ENCODE data around the gene FRMD3.

The FRMD3 gene

DNA sequence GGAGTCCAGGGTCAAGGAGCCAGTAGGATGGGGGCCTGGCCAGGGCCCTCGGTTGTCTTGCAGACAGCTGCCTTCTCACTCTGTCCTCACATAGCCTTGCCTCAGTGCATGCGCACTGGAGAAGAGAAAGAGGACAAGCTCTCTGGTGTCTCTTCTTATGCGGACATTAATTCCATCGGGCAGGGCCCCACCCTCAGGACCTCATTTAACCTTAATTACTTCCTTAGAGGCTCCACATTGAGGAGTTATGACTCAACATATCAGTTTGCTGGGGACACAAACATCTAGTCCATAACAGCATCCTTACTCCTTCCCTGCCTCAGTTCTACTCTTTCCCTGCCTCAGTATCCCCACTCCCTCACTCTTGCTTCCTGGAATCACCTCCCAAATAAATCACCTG is 78.4 kb downstream of the FRMD3 start:
- TF ChIP-seq FOXM1 (IDR thresholded peaks at IDR 0.05; ENCODE audit: borderline replicate concordance, low read depth), result no peak
- TF ChIP-seq ZBTB7A (IDR thresholded peaks at IDR 0.05; ENCODE audit: low read depth), result no peak
- TF ChIP-seq TEAD4 (IDR thresholded peaks at IDR 0.05), result no peak
- TF ChIP-seq, protein P1, sequence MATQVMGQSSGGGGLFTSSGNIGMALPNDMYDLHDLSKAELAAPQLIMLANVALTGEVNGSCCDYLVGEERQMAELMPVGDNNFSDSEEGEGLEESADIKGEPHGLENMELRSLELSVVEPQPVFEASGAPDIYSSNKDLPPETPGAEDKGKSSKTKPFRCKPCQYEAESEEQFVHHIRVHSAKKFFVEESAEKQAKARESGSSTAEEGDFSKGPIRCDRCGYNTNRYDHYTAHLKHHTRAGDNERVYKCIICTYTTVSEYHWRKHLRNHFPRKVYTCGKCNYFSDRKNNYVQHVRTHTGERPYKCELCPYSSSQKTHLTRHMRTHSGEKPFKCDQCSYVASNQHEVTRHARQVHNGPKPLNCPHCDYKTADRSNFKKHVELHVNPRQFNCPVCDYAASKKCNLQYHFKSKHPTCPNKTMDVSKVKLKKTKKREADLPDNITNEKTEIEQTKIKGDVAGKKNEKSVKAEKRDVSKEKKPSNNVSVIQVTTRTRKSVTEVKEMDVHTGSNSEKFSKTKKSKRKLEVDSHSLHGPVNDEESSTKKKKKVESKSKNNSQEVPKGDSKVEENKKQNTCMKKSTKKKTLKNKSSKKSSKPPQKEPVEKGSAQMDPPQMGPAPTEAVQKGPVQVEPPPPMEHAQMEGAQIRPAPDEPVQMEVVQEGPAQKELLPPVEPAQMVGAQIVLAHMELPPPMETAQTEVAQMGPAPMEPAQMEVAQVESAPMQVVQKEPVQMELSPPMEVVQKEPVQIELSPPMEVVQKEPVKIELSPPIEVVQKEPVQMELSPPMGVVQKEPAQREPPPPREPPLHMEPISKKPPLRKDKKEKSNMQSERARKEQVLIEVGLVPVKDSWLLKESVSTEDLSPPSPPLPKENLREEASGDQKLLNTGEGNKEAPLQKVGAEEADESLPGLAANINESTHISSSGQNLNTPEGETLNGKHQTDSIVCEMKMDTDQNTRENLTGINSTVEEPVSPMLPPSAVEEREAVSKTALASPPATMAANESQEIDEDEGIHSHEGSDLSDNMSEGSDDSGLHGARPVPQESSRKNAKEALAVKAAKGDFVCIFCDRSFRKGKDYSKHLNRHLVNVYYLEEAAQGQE (IDR thresholded peaks at IDR 0.05; ENCODE audit: low read depth), result no peak

DNA sequence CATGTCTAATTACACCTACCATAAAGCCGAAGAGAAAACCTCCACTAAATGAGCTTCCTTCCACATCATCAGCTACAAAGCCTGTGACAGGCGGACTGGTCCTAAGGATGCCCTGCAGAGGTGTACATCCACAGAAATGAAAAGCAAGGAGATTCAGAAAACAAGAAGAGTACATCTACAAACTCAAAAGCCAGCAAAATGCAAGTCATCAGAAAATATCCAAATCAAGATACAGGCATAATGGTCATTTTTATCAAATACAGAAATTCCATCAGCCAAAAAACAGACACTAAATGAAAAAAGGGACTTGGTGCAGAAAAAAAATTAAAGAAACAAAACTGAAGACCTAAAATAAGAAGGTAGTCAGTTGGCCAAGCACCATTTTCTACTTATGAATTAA is 79.7 kb downstream of the FRMD3 start:
- no peak for TF ChIP-seq NFIC (IDR thresholded peaks at IDR 0.05)
- TF ChIP-seq CREB1 (IDR thresholded peaks at IDR 0.05; ENCODE audit: low read depth), result no peak
- no peak for TF ChIP-seq EGR1 (IDR thresholded peaks at IDR 0.05)
- TF ChIP-seq RAD21 (IDR thresholded peaks at IDR 0.05; ENCODE audit: low read depth), result no peak
- TF ChIP-seq ZBTB7A (IDR thresholded peaks at IDR 0.05; ENCODE audit: low read depth), result no peak
- no peak for TF ChIP-seq TEAD4 (IDR thresholded peaks at IDR 0.05)
- no peak for TF ChIP-seq CEBPB (IDR thresholded peaks at IDR 0.05)
- no peak for TF ChIP-seq TAF1 (IDR thresholded peaks at IDR 0.05; ENCODE audit: low read depth)
- TF ChIP-seq YY1 (IDR thresholded peaks at IDR 0.05; ENCODE audit: low read depth), result no peak
- no peak for TF ChIP-seq EP300 (IDR thresholded peaks at IDR 0.05; ENCODE audit: borderline replicate concordance)
- no peak for TF ChIP-seq FOXM1 (IDR thresholded peaks at IDR 0.05; ENCODE audit: borderline replicate concordance, low read depth)
- TF ChIP-seq, protein P2, sequence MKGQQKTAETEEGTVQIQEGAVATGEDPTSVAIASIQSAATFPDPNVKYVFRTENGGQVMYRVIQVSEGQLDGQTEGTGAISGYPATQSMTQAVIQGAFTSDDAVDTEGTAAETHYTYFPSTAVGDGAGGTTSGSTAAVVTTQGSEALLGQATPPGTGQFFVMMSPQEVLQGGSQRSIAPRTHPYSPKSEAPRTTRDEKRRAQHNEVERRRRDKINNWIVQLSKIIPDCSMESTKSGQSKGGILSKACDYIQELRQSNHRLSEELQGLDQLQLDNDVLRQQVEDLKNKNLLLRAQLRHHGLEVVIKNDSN (IDR thresholded peaks at IDR 0.05), result no peak
- TF ChIP-seq, protein P3, sequence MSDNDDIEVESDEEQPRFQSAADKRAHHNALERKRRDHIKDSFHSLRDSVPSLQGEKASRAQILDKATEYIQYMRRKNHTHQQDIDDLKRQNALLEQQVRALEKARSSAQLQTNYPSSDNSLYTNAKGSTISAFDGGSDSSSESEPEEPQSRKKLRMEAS (IDR thresholded peaks at IDR 0.05), result no peak
- TF ChIP-seq TCF12 (IDR thresholded peaks at IDR 0.05; ENCODE audit: low read depth), result no peak

DNA sequence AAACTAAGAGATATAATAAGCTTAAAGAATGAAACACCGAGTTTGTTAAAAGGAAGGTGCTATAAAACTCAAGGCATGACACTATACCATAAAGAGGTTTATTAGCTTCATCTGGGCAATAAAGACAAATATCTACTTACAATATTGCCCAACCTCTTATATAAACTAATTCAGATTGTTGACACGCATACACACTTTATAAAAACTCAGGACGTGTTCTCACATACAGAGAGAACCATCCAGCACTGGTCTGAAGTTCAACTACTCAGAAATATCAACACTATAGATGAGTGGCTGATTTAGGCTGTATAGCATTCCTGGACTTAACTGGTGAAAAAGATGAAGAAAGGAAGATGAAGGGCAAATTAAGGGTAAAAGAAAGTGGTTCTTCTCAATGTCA is 81.2 kb downstream of the FRMD3 start:
- no peak for TF ChIP-seq YY1 (IDR thresholded peaks at IDR 0.05; ENCODE audit: low read depth)
- TF ChIP-seq TCF12 (IDR thresholded peaks at IDR 0.05; ENCODE audit: low read depth), result no peak
- TF ChIP-seq, protein P1 (IDR thresholded peaks at IDR 0.05; ENCODE audit: low read depth), result no peak
- TF ChIP-seq FOXM1 (IDR thresholded peaks at IDR 0.05; ENCODE audit: borderline replicate concordance, low read depth), result no peak
- TF ChIP-seq EGR1 (IDR thresholded peaks at IDR 0.05), result no peak
- no peak for TF ChIP-seq CEBPB (IDR thresholded peaks at IDR 0.05)
- no peak for TF ChIP-seq RAD21 (IDR thresholded peaks at IDR 0.05; ENCODE audit: low read depth)
- TF ChIP-seq, protein P2 (IDR thresholded peaks at IDR 0.05), result no peak
- TF ChIP-seq TEAD4 (IDR thresholded peaks at IDR 0.05), result no peak
- TF ChIP-seq EP300 (IDR thresholded peaks at IDR 0.05; ENCODE audit: borderline replicate concordance), result no peak
- TF ChIP-seq, protein P3 (IDR thresholded peaks at IDR 0.05), result no peak

DNA sequence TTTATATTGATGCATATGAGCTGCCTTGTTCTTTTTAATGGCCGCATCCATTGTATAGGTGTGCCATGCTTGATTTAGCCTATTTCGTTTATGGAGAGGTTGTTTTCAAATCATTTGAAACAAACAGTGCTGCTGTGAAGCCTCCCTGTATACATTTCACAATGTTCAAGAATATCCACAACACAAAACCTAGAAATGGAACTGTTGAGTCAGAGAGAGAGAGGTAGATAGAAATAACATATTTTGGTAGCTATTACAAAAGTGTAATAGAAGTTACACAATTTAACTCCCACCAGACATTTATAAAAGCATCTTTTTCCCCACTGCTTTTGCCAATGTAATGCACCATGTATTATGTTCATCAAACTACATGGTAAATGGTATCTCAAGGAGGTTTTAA is 82.0 kb downstream of the FRMD3 start:
- TF ChIP-seq FOXM1 (IDR thresholded peaks at IDR 0.05; ENCODE audit: borderline replicate concordance, low read depth) (no peak), TAF1 (IDR thresholded peaks at IDR 0.05; ENCODE audit: low read depth) (no peak), ZBTB7A (IDR thresholded peaks at IDR 0.05; ENCODE audit: low read depth) (no peak), CEBPB (IDR thresholded peaks at IDR 0.05) (no peak), TEAD4 (IDR thresholded peaks at IDR 0.05) (no peak), YY1 (IDR thresholded peaks at IDR 0.05; ENCODE audit: low read depth) (no peak), EGR1 (IDR thresholded peaks at IDR 0.05) (no peak)
- TF ChIP-seq, protein P2 (IDR thresholded peaks at IDR 0.05), result no peak
- TF ChIP-seq, protein P3 (IDR thresholded peaks at IDR 0.05), result no peak

DNA sequence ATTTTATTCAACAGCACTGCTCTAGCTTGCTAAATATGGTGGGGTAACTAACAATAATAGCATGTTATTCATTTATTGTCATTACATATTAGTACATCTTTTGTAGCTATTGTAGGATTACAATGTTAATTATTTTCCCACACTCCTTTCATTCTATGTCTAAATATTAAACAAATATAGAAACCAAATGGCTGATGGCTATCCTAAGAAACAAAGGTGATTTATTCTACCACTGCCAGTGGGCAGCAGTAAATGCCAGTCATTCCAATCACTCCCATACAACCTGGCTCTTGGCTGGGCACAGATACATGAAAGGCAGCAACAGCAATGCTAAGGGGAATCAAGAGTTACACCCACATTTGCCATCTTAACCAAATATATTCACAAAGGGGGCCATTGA is 84.1 kb downstream of the FRMD3 start:
- no peak for TF ChIP-seq EP300 (IDR thresholded peaks at IDR 0.05; ENCODE audit: borderline replicate concordance)
- TF ChIP-seq RAD21 (IDR thresholded peaks at IDR 0.05; ENCODE audit: low read depth), result no peak
- no peak for TF ChIP-seq CEBPB (IDR thresholded peaks at IDR 0.05)
- no peak for TF ChIP-seq ZBTB7A (IDR thresholded peaks at IDR 0.05; ENCODE audit: low read depth)
- TF ChIP-seq, protein P1 (IDR thresholded peaks at IDR 0.05; ENCODE audit: low read depth), result no peak
- TF ChIP-seq CREB1 (IDR thresholded peaks at IDR 0.05; ENCODE audit: low read depth), result no peak
- TF ChIP-seq EGR1 (IDR thresholded peaks at IDR 0.05), result no peak
- no peak for TF ChIP-seq TEAD4 (IDR thresholded peaks at IDR 0.05)
- no peak for TF ChIP-seq FOXM1 (IDR thresholded peaks at IDR 0.05; ENCODE audit: borderline replicate concordance, low read depth)
- TF ChIP-seq, protein P3 (IDR thresholded peaks at IDR 0.05), result no peak
- no peak for TF ChIP-seq TAF1 (IDR thresholded peaks at IDR 0.05; ENCODE audit: low read depth)
- no peak for TF ChIP-seq YY1 (IDR thresholded peaks at IDR 0.05; ENCODE audit: low read depth)
- TF ChIP-seq TCF12 (IDR thresholded peaks at IDR 0.05; ENCODE audit: low read depth), result no peak
- TF ChIP-seq, protein P2 (IDR thresholded peaks at IDR 0.05), result no peak
- TF ChIP-seq NFIC (IDR thresholded peaks at IDR 0.05), result no peak
